Parathyroid adenoma (tissue), 2 donors: ENCODE measurements around the gene RASAL2.
"Not testable (repeated sequence)": the region's sequence is repeated elsewhere in the genome, so short reads cannot be mapped to it uniquely, and the experiment has no call there.

Experiments used
- H2AFZ ChIP-seq: fragments of 300-600 bp; sonication (generic); one replicate; pipeline ENCODE4 v1.7.0; 2017; ENCODE audit warnings: antibody characterized with exemption, mild to moderate bottlenecking
- H3K27ac ChIP-seq: fragments of 300-600 bp; sonication (generic); one replicate; pipeline ENCODE4 v1.7.0; 2017
- H3K27me3 ChIP-seq: fragments of 300-600 bp; sonication (generic); one replicate; pipeline ENCODE4 v1.7.0; 2017; ENCODE audit warnings: low read length; ENCODE audit not compliant: control insufficient read depth, insufficient read depth
- H3K36me3 ChIP-seq: fragments of 300-600 bp; sonication (generic); one replicate; pipeline ENCODE4 v1.7.0; 2017; ENCODE audit warnings: low read length; ENCODE audit not compliant: control insufficient read depth, insufficient read depth
- H3K4me1 ChIP-seq: fragments of 300-600 bp; sonication (generic); one replicate; pipeline ENCODE4 v1.7.0; 2017; ENCODE audit warnings: control low read depth
- H3K4me2 ChIP-seq: fragments of 300-600 bp; sonication (generic); one replicate; pipeline ENCODE4 v1.7.0; 2017; ENCODE audit warnings: low read length
- H3K4me3 ChIP-seq: fragments of 300-600 bp; sonication (generic); one replicate; pipeline ENCODE4 v1.7.0; 2017; ENCODE audit warnings: low read depth, low read length
- H3K79me2 ChIP-seq: fragments of 300-600 bp; sonication (generic); one replicate; pipeline ENCODE4 v1.7.0; 2017; ENCODE audit warnings: control low read depth
- H3K9ac ChIP-seq: fragments of 300-600 bp; sonication (generic); one replicate; pipeline ENCODE4 v1.7.0; 2017; ENCODE audit warnings: mild to moderate bottlenecking
- H3K9me3 ChIP-seq: fragments of 300-600 bp; sonication (generic); one replicate; pipeline ENCODE4 v1.7.0; 2017; ENCODE audit warnings: low read length; ENCODE audit not compliant: control insufficient read depth
- TF ChIP-seq, protein P1 (sequence below): fragments of 300-600 bp; sonication (generic); IDR thresholded peaks from one replicate; pipeline ENCODE4 v1.7.0; 2017; ENCODE audit warnings: antibody characterized with exemption, mild to moderate bottlenecking
- donor health status: primary hyperparathyroidism.

The RASAL2 gene

GRCh38 chr1:178238722-178239510 lies 145.0 kb downstream of the RASAL2 start:
- Histone ChIP-seq H3K27ac (no peak overlapping the region), H3K9me3 (no peaks in the 10 kb centered on the region), H2AFZ (no peak overlapping the region), H3K79me2 (no peaks in the 10 kb centered on the region), H3K36me3 (no peaks in the 10 kb centered on the region), H3K9ac (no peak overlapping the region), H3K4me2 (no peak overlapping the region), H3K4me3 (no peak overlapping the region), H3K4me1 (no peaks in the 10 kb centered on the region), H3K27me3 (no peaks in the 10 kb centered on the region)
- TF ChIP-seq, protein P1, sequence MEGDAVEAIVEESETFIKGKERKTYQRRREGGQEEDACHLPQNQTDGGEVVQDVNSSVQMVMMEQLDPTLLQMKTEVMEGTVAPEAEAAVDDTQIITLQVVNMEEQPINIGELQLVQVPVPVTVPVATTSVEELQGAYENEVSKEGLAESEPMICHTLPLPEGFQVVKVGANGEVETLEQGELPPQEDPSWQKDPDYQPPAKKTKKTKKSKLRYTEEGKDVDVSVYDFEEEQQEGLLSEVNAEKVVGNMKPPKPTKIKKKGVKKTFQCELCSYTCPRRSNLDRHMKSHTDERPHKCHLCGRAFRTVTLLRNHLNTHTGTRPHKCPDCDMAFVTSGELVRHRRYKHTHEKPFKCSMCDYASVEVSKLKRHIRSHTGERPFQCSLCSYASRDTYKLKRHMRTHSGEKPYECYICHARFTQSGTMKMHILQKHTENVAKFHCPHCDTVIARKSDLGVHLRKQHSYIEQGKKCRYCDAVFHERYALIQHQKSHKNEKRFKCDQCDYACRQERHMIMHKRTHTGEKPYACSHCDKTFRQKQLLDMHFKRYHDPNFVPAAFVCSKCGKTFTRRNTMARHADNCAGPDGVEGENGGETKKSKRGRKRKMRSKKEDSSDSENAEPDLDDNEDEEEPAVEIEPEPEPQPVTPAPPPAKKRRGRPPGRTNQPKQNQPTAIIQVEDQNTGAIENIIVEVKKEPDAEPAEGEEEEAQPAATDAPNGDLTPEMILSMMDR = no peak

DNA sequence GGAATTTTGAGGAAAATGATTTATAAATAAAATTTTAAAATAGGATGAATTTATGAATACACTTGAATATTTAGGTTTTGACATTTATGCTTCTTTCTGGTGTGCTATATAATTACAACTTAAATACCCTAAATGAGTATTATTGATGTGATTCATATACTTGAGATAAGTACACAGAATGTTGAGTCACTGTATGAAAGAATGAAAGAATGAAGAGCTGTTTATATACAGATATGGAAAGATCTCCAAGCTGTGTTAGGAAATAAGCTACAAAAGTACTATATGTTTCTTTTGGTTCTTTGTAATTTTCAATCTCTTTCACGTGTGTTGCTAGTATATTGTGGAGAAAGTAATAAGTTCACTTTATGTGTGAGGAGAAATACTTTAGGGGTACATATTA lies 147.2 kb downstream of the RASAL2 start:
- Histone ChIP-seq H3K4me1 (no peaks in the 10 kb centered on the region), H3K27ac (no peak overlapping the region), H3K9me3 (no peaks in the 10 kb centered on the region), H3K4me3 (no peak overlapping the region), H2AFZ (no peak overlapping the region), H3K4me2 (no peak overlapping the region), H3K27me3 (no peaks in the 10 kb centered on the region), H3K79me2 (no peaks in the 10 kb centered on the region), H3K36me3 (no peaks in the 10 kb centered on the region), H3K9ac (no peak overlapping the region)
- TF ChIP-seq, protein P1 = no peak

GRCh38 chr1:178241837-178242236 lies 147.9 kb downstream of the RASAL2 start:
- H3K4me3 ChIP-seq = no peak overlapping the region
- H3K4me1 ChIP-seq = no peaks in the 10 kb centered on the region
- no peak overlapping the region for H3K9ac ChIP-seq
- no peaks in the 10 kb centered on the region for H3K27me3 ChIP-seq
- no peaks in the 10 kb centered on the region for H3K36me3 ChIP-seq
- H3K27ac ChIP-seq = no peak overlapping the region
- H3K9me3 ChIP-seq = no peaks in the 10 kb centered on the region
- TF ChIP-seq, protein P1 = no peak
- no peak overlapping the region for H2AFZ ChIP-seq
- H3K79me2 ChIP-seq = no peaks in the 10 kb centered on the region
- H3K4me2 ChIP-seq = no peak overlapping the region

- H3K27me3 ChIP-seq = no peaks in the 10 kb centered on the region
- no peaks in the 10 kb centered on the region for H3K36me3 ChIP-seq
- no peaks in the 10 kb centered on the region for H3K4me1 ChIP-seq
- no peak overlapping the region for H3K9ac ChIP-seq
- H3K4me2 ChIP-seq = no peak overlapping the region
- no peak overlapping the region for H3K27ac ChIP-seq
- TF ChIP-seq, protein P1 = no peak
- H2AFZ ChIP-seq = no peak overlapping the region
- no peaks in the 10 kb centered on the region for H3K79me2 ChIP-seq
- no peaks in the 10 kb centered on the region for H3K9me3 ChIP-seq
- H3K4me3 ChIP-seq = no peak overlapping the region
Measured at GRCh38 chr1:178243119-178243518, 149.2 kb downstream of the RASAL2 start.

GRCh38 chr1:178243890-178244289 lies 150.0 kb downstream of the RASAL2 start:
- no peaks in the 10 kb centered on the region for H3K79me2 ChIP-seq
- no peaks in the 10 kb centered on the region for H3K36me3 ChIP-seq
- no peak overlapping the region for H3K4me3 ChIP-seq
- H3K9ac ChIP-seq = no peak overlapping the region
- no peaks in the 10 kb centered on the region for H3K27me3 ChIP-seq
- H3K27ac ChIP-seq = no peak overlapping the region
- no peaks in the 10 kb centered on the region for H3K9me3 ChIP-seq
- no peak overlapping the region for H3K4me2 ChIP-seq
- no peak overlapping the region for H2AFZ ChIP-seq
- H3K4me1 ChIP-seq = no peaks in the 10 kb centered on the region
- TF ChIP-seq, protein P1 = no peak

GRCh38 chr1:178248284-178248683 lies 154.4 kb downstream of the RASAL2 start:
- H2AFZ ChIP-seq, H3K36me3 ChIP-seq, H3K9ac ChIP-seq, H3K79me2 ChIP-seq, H3K9me3 ChIP-seq, H3K27ac ChIP-seq, H3K4me3 ChIP-seq, H3K4me2 ChIP-seq, H3K4me1 ChIP-seq, H3K27me3 ChIP-seq: not testable (repeated sequence)

DNA sequence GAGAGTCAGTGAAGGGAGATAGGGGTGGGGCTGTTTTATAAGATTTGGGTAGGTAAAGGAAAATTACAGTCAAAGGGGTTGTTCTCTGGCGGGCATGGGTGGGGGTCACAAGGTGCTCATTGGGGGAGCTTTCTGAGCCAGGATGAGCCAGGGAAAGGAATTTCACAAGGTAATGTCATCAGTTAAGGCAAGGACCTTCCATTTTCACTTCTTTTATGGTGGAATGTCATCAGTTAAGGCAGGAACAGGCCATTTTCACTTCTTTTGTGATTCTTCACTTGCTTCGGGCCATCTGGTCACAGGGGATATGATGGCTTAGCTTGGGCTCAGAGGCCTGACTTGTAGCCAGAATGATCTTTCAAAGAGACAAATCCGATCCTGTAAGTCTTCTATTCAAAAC lies 159.7 kb downstream of the RASAL2 start:
- not testable (repeated sequence) for H3K9me3 ChIP-seq, H3K4me1 ChIP-seq, H3K79me2 ChIP-seq

More for the DNA sequence above, 159.7 kb downstream of the RASAL2 start:
- H3K4me2 ChIP-seq, H3K27ac ChIP-seq, H3K27me3 ChIP-seq, H3K36me3 ChIP-seq, H2AFZ ChIP-seq, H3K9ac ChIP-seq, H3K4me3 ChIP-seq: not testable (repeated sequence)
